CD1c-positive myeloid dendritic cell (primary cell): Measurements from ENCODE around the gene MEAK7.
A peak's percentile ranks its signal among the peaks of the same experiment; 100 is the strongest.

Experiments used
- DNase-seq: peaks from one replicate; pipeline ENCODE4 v3.0.0-alpha.2; 2016; ENCODE audit errors: extremely low spot score

The MEAK7 gene

DNA sequence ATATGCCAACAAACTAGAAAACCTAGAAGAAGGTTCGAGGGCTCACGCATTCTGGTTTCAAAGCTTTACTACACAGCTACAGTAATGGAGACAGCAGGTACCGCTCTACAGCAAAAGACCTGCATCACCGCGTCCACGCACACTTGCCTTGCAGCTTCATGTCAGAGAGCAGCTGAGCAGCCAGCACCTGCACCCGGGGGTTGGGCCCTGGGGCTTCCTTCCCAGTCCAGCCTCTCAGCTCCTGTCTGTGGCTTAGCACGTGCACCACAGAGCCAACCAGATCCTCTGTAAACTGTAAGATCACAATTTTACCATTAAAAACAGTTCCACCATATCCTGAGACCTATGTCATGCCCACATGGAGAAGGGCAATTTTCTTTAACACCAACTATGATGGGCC is 15.3 kb downstream of the MEAK7 start:
- no peak for DNase-seq

GRCh38 chr16:84487358-84487757 is 17.1 kb downstream of the MEAK7 start:
- DNase-seq: no peak

DNA sequence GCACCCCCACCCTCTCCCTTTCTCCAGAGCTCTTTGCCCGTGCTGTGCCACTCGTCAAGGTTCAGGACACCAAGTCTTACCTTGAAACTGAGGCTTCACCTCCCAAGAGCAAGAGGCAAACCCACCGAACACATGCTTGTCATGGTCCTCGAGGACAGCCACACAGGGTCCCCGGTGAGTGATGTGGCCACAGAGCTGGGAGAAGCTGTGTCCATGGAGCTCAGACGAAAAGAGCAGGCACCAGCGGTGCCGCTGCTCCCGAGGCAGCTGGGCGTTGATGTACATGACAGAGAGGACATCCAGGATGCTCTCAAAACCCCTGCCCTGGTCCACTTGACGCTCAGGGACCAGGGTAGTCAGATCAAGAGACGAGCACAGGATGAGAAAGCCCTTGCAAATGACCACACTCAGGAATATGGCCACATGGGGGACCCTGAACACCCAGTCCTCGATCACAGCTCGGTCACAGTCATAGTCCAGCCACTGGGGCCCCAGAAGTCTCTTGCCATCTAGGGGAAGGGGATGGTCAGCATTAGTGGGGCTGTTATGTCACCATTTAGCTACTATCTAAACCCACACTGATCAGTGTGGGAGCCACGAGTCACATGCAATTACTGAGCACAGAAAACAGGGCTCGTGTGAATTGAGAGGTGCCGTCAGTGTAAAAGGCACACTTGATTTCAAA is 17.8 kb downstream of the MEAK7 start:
- DNase-seq: no peak

- no peak for DNase-seq
Measured at GRCh38 chr16:84486126-84486525, 18.3 kb downstream of the MEAK7 start.

- no peak for DNase-seq
Measured at GRCh38 chr16:84485255-84486010, 19.0 kb downstream of the MEAK7 start.

GRCh38 chr16:84484579-84485254 is 19.7 kb downstream of the MEAK7 start:
- DNase-seq: peak; percentile 16

DNA sequence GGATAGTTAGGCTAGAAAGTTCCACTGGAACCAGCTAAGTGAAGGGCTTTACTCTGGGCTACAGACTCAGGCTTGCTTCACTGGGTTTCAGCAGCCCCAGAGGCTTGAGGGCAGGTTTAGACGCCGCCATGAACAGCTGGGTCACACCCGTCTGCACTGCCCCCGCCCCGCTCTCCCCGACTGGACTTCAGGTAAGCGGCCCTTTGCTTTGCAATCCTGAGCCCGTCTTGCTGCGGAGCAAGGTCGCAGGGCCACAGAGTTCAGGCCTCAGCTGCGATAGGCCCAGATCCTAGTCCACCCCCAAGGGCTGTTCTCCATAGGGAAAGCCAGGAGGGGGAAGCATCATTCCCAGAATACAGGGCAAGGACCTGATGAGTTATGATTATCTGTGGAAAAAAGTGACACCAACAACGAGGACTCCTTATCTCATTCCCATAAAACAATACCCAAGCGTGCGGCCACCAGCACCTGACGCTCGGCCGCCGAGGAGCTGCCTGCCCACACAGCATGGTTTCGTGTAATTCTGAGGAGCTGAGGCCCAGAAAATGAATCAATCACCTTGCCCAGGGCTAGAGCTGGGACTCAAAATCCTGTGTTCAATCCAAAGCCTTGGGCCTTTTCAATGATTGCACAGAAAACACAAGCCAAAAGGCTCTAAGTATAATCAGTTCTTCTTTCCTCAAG is 20.4 kb downstream of the MEAK7 start:
- DNase-seq: no peak

DNA sequence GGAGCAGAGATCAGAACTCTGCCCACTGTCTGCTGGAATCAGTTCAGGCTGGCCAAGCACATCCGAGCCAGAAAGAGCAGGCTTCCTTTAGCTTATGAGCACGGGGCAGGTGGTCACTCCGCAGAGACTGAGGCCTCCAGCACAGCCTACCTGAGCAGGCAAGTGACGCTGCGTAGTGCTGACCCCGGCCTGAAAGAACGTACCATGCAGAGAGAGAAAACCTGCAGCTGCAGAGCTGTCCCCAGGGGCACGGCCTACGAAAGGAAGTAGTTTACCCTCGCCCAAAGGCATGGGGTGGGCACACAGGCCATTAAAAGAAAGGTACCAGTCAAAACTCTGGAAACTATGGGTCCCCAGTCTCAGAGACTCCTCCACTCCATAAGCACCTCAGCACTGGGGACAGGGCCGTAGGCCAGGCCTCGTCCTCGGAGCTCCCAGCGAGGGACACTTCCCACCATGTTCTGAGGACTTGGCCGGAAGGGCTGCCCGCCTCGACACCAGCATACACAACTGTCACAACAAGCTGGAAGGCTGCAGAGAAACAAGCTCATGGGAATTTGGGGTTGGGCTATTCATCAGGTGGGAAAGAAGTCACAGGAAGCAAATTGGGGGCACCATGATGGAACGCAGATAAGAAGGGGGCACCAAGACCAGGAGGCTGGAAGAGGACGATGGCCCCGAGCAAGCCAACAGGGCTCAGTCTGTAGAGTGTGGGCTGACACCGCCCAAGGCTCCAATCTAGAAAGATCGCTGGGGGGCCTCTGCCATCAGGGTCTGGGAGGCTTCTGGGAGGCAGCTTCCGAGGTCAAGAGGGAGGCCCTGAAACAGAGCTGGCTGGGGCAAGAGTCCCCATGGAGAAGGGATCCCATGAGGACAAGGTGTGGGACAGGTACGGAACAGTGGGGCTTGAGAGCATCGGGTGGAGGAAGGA is 21.2 kb downstream of the MEAK7 start:
- no peak for DNase-seq

DNA sequence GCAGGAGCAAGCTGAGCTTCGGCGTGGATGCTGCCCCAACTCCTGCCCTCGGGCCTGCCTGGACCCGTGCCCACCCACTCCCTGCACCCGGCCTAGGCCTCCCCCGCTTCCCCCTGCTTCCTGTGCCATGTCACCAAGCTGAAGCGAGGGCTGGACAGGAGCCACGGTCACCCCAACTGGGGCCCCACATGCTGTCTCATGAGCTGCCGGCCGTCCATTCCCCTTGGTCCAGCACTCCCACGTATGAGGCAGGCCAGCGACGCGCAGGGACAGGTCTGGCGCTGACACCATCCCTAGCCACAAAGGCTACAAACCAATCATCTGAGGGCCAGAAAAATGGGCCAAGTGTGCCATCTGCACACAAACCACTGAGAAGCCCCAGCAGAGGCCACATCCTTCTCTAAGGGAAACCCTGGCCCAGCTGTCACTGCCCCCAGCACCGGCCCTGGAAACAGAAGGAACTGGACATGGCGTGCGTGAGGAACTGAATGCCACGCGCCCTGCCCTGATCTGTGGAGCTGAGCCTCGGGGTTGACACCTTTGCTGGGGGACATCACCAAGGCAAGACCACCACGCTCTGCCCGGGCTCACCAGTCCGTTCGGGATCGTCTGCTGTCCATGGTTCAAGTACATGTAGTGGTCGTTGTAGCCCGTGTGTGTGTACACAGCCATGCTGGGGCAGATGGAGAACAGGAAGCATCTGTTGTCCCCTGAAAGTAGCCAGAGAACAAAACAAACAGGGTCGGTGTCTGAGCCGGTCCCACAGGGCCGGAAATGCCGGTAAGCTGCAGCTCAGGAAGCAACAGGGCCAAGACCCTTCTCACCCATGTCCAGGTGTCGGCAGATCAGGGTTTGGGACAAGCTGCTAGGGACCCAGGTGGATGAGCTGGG is 22.2 kb downstream of the MEAK7 start:
- DNase-seq: no peak

DNA sequence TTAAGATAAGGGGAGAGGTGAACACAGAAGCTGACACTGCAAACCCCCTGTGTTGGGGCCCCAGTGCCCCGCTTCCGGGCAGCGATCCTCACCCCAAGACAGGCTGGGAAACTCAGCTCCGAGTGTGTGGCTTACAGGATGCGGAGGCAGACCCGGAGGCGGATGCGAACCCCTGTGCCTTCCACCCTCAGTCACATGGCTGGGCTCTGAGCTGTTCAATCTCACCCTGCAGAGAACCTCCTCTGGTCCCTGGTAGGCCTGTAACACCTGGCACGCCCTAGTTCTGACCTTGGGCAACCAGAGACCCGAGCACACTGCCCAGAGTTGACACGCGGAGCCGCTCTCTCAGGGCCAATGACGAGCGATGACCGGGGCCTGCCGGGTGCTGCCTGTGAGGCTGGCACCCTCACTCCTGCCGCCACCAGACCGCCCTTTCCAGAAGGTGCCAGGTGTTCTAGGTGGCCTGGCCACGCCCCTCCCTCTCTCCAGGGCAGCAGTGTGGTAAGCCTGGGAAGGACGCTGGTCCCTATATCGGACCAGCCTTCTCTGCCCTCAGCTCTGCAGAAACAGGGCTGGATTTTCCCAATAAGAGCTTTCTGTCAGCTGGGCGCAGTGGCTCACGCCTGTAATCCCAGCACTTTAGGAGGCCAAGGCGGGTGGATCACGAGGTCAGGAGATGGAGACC is 23.3 kb downstream of the MEAK7 start:
- no peak for DNase-seq

DNA sequence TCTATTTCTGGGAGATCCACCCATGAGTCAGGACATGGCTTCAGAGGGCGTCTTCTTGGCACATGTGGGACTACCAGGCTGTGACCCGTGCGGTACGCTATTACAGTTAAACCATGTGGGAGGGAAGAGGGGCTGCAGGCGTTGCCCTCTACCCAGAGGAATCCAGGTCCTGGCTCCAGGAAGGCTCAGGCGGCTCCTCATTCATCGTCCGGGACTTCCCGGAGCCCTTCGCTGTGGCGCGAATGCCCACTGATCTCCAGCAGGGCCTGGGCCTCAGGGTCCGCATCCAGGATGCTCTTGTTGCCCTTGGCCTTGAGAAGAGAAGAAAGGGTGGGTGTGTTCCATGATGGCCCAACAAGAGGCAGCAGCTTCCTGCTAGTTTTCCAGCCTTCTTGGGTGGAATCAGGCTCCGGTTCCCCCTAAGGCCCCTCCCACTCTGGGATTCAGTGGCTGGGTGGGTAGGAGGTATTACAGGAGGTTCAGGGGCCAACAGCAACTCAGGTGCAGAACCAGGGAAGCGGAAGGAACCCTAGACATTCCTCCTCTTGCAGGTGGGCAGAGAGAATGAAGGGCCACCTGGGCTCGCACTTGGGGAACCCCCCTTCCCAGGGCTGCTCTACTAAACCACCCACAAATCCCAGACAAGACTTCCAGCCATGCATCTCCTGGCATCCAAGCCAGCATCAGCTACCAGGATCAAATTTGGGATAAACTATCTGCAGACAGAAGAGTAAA is 24.6 kb downstream of the MEAK7 start:
- no peak for DNase-seq

DNA sequence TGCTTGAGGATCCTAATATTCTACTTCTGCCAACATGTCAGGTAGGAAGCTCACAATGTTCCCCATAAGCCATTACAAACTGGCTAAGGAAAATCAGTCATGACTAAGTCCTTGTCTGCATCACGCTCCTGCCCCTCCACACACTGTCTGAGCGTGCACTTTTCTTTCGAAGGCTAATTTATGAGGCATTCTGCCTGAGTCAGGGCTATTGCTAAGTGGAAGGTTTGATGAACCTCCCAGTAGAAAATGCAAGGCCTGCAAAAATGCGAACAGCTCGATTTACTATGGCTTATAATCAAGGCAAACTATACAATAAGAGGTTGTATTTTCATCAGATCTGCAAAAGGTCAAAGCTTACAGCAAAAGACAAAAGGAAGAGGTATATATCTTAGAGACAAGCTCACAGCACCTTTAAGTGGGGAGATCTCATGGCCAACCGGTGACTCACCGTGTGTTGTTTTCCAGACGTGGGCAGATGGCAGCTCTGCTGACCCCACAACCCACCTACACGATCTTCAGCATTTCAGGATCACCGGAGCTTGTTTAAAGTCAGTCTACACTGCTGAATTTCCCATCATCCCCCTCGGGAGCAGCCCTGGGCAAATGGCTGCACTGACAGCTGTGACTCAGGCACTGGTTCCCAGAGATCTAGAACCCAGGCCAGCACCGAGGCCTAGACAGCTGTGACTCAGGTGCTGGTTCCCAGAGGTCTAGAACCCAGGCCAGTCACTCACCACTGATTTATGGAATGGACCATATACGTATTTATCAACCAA is 26.1 kb downstream of the MEAK7 start:
- DNase-seq: no peak

GRCh38 chr16:84477661-84478060 is 26.8 kb downstream of the MEAK7 start:
- no peak for DNase-seq

DNA sequence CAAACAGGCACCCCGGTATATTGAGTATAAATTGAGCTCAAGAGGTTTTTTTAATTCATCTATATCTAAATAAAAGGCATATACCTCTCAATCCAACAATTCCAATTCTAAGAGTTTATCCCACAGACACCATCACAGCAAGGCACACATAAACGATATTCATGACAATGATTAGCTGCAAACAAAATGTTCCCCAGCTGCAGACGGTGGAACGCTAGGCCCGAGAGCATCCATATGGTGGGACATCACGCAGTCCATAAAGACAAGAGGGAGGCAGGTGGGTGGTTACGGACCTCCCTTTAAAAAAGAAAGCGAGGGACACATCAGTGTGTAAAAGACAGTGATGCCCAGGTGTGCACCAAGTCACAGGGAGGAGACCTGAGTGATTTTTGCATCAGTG is 28.1 kb downstream of the MEAK7 start:
- no peak for DNase-seq

DNA sequence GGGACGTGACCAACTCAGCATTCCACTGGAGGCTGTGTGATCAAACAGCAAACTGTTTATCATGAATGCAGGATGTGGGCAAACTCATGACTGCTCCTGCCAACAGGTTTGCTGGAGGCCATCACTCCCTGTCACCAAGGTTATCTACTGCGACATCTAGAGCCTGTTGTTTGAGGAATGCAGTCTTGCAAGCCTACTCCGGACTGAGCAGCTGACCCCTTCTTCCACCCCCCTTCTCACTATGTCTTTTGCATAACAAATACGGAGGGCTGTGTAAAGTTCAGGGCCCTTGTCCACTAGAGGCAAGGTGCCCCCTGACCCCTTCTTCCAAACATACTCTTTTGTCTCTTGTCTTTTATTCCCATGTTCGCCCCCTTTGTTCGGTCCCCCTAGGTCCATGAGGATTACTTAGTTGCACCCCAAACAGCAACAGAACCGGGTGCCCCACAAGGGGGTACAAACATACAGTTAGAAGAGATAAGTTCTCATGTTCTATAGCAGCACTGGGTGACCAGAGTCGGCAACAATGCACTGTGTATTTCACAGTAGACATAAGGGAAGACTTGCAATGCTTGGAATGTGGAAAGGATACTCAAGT is 28.7 kb downstream of the MEAK7 start:
- no peak for DNase-seq

DNA sequence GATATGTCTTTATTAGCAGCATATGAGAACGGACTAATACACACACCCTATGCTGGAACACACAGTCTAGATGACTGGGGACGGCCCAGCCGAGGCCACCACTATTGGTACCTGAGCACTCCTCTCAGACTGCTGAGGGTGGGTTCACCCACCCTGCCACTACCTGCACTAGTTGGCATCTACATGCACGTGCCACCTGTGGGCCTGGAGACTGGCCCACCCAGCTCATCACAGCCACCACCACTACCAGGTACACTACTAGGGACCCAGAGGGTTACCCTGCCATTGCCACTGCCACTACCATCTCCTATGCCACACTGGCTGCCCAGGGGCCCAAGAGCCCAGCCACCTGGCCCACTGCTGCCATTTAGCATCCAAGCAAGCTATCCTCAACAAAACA is 32.5 kb downstream of the MEAK7 start:
- DNase-seq: no peak

GRCh38 chr16:84471316-84471715 is 33.1 kb downstream of the MEAK7 start:
- DNase-seq: no peak

DNA sequence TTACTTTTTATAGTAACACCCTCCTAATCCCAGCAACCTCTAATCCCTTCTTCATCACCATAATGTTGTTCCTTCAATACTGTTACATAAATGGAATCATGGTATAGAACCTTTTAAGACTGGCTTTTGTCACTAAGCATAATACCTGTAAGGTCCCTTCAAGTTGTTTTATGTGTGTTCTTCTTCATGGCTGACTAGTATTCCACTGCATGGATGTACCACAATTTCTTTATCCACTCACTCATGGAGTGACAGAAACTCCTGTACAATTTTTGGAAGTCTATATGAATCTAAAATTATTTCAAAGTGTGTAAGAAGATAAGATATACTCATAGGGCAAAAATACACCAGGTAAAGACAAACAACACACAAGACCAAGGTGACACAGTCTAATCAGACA is 36.8 kb downstream of the MEAK7 start:
- DNase-seq: no peak
